IPS DF 19.7 (cell line): ENCODE data around the gene PCSK5.
"Not testable (repeated sequence)": the region's sequence is repeated elsewhere in the genome, so short reads cannot be mapped to it uniquely, and the experiment has no call there.

Experiments
- DNase-seq: peaks from one replicate; pipeline ENCODE4 v3.0.0-alpha.2; 2013; ENCODE audit warnings: low read depth, low spot score

Gene PCSK5

GRCh38 chr9:76245518-76245917, 355.0 kb downstream of the PCSK5 start:
- DNase-seq = no peak

GRCh38 chr9:76246680-76247079, 356.2 kb downstream of the PCSK5 start:
- DNase-seq = no peak

DNA sequence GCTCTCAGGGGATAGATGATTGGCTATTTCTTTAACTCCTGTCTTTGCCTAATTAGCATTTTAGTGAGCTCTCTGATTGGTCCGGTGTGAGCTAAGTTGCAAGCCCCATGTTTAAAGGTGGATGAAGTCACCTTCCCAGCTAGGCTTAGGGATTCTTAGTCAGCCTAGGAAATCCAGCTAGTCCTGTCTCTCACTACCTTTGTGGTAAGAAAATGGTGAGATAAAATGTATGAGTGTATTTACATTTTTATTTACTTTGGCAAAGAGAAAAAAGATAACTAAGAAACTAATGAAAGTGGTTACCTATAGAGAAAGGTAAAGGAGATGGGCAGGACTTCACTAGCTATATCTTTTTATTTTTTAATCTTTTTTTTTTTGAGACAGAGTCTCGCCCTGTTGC, 357.0 kb downstream of the PCSK5 start:
- no peak for DNase-seq

DNA sequence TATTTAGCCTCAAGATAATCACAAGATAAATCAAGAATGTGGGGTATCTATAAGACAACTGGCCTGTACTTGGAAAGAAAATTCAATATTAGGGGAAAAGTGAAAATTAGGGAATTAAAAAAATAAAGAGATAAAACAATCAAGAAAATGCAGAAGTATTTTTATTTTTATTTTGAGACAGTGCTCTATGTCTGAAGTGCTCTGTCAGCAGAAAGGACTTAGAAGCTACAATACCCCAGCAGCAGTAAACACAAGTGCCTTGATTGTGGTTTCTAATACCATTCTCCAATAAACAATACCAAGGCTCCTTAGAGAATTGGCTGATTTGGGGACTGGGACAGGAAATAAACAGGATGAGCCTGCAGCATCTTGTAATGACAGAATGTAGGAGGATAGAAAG, 358.8 kb downstream of the PCSK5 start:
- DNase-seq = no peak

- no peak for DNase-seq
Observed at GRCh38 chr9:76255781-76256455, 365.4 kb downstream of the PCSK5 start.

- DNase-seq = no peak
Observed at GRCh38 chr9:76257311-76257710, 366.8 kb downstream of the PCSK5 start.

DNA sequence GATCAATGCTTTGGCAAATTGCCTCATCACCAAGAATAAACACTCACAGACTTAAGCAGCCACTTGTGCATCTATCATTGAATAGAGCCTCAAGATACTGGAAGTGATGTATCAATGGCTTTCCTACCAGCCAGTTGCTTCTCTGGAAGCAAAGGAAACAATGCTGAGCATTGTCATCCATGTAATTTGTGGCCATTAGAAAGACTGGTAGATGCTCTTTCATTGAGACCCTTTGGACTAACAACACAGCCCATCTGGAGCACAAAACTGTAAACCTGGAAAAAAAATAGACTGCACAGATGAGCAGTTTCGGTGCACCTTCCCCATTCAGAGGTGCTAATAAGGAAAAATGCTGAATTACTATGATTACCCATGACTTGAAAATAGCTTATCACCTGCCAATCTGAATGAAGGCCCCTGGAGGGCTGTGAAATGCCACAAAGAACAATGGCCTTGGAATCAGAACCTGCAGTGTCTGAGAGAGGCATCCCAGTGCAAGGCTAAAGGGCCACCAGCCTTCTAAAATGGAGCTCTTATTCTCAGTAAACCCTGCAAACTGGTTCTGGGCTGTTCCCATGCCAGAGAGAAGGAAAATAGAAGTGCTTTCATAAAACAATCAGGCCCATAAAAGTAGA, 376.3 kb downstream of the PCSK5 start:
- DNase-seq = no peak

DNA sequence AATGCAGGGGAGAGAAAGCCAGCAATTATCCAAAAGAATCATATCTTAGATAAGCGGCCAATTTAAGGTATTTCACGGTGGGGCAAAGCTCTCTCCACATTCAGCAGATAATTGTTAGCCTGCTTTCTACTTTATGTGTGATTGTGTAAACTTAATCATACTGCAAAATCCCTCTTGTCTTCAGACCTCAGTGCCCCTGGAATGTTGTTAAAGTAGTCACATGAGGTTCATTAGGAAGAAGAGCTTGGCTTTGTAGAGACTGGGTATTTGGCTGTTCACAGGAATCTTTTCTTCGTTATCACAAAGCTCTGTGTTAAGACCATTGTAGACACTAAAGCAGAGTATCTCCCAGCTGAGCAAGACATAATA, 376.8 kb downstream of the PCSK5 start:
- DNase-seq = no peak

DNA sequence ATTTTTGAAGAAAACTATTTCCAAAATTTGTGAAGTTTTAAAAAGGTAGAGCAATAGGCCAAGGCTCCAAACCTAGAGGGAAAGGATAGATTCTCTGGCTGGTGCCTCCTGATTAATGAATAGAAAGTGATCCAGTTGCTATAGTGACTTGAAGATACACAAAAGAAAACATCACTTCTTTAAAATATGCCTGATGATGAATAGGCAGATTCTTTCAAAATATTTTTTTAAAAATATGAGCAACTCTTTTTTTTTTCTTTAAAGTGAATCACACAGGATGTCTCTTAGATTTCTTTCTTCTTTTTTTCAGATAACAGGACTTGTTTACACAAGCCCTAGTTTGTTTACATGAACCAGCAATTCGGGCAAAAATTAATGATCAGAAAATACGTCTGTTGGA, 379.3 kb downstream of the PCSK5 start:
- DNase-seq = no peak

DNA sequence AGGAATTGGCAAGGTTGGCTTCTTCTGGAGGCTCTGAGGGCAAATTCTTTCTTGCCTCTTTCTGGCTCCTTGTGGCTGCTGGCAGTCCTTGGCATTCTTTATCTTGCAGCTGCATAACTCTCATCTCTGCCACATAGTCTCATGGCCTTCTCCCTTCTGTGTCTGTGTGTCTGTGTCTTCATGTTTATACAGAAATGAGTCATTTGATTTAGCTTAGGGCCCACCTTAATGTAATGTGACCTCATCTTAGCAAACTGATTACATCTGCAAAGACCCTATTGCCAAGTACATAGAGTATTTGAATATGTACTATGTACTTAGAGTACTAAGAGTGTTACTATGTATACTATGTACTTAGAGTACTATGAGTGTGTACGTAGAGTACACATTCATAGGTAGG, 381.3 kb downstream of the PCSK5 start:
- no peak for DNase-seq

DNA sequence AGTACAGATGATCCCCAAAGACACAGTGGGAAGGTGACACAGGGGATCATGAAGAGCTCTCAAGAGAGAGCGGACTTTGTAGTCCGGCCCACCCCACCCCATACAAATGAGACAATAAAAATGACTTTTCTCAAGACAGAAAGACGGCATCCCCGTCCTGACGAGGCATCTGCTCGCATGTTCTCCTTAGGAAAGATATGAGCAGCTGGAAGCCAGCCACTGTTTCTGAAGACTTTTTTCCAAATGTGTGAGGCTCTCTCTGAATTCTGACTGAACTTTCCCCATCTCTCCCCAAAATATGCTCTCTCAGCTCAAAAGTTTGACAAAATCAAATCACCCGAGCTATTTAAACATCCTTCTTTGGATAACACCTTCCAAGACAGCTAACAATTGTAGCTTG, 398.6 kb downstream of the PCSK5 start:
- DNase-seq = no peak

DNA sequence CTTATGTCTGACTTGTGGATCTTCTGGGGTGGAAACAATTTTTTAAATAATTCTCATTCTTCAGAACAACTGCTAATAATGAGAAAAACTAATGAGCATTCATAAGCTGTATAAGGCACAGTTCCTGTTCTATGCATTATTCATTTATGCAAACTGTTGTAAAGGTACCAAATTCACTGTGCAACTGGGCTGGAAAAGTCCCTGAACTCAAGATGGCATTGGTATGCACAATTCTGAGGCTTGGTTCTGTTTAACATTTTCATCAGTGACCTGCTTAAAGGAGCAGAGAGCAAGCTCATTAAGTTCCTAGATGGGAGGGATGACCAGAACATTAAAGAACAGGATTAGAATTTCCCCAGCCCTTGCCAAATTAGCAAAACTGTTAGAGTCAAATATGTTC, 399.2 kb downstream of the PCSK5 start:
- DNase-seq = no peak

DNA sequence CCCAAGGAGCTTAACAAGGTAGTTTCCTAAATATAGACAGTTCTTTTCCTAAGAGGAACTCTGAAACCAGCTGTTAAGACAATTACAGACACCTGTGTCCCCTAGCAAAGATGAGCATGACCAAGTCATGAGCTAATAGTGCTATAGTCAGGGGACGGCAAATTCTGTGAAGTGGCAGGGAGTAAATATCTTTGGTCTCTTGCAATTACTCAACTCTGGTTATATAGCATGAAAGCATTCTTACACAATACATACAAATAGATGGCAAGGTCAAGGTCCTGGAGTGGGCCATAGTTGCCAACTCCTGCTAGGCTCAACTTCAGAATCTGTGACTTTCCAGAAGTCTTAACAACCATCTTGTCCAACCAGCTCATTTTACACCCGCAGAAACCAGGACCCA, 400.1 kb downstream of the PCSK5 start:
- DNase-seq = no peak

DNA sequence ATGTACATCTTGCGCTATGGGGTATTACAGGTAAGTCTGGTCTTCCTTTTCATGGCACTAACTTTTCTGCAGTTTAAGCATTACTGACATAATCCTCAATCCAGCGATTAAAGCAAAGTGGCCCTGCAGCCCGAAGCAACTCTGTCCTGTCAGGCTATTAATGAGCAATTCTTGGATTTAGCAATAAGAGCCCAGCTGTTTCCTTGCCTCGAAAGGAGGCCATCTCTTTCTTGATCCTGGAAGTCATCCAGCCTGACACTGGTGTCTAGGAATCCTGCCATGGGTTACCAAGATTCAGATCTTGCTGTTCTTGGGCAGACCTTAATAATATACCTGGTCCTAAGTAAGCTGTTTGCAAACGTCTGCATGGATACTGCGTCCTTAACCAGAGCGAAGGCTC, 401.8 kb downstream of the PCSK5 start:
- DNase-seq = no peak

DNA sequence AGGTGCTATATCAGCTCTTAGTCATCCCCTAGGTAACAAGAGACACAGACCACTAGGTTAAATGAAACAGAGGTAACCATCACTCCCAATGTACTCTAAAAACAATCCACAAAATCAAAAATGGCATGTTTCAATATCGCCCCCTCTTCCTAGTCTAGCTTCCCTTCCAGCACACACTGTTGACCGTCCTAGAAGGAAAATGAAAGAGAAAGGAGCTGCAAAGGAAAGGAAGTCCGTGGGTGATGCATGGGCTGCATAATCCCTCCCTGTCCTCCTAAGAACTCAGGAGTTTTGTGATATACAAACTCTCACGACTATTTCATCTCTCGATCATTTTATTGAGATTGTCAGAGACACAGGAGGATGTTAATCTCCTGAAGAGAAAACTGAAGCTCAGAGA, 402.2 kb downstream of the PCSK5 start:
- DNase-seq = no peak

DNA sequence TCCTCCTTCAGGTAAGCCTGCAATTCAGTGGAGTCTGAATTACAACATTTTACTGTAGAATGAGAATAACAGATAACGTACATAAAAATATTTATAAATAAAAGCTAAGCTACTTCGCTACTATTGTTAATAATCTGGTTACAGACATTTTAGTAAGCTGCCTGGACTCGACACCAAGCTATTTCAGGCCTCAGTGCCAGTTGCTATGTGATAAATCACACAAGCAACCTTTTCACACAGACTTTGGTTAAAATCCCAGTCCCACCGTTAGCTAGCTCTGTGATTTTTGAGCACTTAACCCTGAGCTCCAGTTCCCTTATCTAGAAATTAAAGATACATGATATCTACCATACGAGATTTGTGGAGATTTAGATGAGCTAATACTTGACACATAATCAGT, 403.8 kb downstream of the PCSK5 start:
- no peak for DNase-seq

DNA sequence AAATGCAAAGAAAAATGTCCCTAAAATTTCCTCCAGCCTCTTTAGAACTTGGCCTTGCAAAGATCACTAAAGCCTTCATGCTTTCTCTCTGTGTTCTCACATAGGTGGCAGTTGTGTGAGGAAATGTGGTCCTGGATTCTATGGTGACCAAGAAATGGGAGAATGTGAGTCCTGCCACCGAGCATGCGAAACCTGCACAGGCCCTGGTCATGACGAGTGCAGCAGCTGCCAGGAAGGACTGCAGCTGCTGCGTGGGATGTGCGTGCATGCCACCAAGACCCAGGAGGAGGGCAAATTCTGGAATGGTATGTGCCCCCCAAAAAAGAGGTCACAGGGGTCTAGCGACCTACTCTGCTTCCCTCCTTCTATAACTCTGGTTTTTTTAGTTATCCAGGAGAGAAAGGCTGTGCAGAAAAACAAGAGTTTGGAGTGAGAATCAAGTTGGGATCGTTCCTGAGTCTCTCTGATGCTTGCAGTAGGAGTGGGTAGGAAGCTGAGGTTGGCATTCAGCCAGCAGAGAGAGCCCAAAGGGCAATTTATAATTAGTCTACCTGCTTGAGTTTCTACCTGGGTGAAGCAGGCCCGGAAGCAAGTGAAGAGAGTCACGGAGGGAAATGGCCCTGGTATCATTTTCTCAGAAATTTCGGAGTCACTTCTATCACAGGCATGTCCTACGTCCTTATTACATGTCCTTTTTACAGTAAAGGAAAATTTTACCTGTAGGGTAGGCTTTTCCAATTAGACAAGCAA, 406.3 kb downstream of the PCSK5 start:
- DNase-seq = no peak

- DNase-seq = no peak
Observed at GRCh38 chr9:76297721-76298239, 407.3 kb downstream of the PCSK5 start.

DNA sequence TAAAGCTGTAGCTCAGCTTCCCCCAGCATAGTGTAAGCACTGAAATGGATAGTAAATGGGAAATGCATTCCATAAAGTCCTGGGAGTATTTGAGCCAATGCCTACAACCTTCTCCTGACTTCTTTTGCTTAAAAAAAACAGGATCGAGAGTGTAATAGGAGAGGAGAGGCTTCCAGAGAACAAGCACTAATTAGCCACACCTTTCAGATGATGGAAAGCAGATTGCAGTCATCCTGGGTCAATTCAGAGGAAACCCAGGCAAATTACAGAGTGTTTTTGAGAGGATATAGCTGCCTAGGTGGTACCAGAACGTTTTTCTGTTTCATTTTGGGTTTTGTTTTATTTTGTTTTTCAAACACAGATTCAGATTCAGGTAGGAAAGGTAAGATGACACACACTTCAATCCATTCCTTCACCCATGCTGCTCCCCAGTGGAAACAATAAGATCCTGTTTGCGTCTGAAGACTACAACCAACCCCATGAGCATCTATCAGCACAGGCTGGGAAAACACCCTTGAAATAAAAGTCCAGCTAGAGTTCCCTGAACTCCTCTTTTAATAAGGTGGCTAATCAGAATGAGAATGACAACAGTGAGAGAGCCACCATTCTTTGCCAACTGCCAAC, 408.2 kb downstream of the PCSK5 start:
- DNase-seq = no peak

- DNase-seq = no peak
Observed at GRCh38 chr9:76302543-76302942, 412.1 kb downstream of the PCSK5 start.

DNA sequence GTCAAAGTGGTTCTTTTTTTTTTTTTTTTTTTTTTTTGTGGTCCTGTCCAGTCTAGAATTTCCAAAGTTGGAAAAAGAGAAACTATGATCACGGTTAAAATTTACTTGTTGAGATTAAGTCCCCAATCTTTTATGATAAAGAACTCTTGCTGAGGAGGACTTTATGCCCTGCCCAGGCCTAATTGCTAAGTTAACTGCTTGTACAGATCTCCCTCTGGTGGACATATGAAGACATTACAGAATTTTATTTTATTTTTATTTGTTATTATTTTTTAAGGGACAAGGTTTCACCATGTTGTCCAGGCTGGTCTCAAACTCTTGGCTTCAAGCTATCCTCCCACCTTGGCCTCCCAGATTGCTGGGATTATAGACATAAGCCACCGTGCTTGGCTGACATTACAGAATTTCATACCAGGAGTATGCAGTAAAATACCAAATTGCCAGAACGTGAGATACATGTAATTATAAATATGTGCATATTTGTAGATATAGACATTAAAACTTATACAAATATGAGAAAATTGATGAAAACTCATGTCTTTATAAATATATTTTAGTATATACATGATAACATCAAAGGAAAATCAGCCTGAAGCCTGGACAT, 412.6 kb downstream of the PCSK5 start:
- no peak for DNase-seq

GRCh38 chr9:76307047-76307446, 416.6 kb downstream of the PCSK5 start:
- not testable (repeated sequence) for DNase-seq
